ENCODE data around the gene STK32B. TPM values are rescaled to one million over a fixed set of nuclear protein-coding genes. Genes with fewer than 3 reads are reported as not detected.

Gene STK32B
- total RNA-seq, 1 experiment from 2014 or later, result 15.1 TPM

- no peaks in the 10 kb centered on the region for H3K36me3 ChIP-seq (ENCODE audit: insufficient read depth, low read length, poor library complexity, severe bottlenecking)
- no peak overlapping the region for H3K4me3 ChIP-seq (ENCODE audit: low read depth, low read length, poor library complexity, severe bottlenecking)
- BruUV-seq (replicated peaks), result no TSS peak
- H3K9me3 ChIP-seq (ENCODE audit: low read depth, low read length, poor library complexity, severe bottlenecking), result no peaks in the 10 kb centered on the region
- H3K27me3 ChIP-seq (replicated peaks; ENCODE audit: insufficient read depth, low read depth, low read length, poor library complexity), result no peaks in the 10 kb centered on the region
- intact Hi-C loops (cut with micrococcal nuclease; ENCODE audit: unreplicated experiment), result no loop called here
- no peaks in the 10 kb centered on the region for H3K4me1 ChIP-seq (ENCODE audit: insufficient read depth, low read length, poor library complexity, severe bottlenecking)
- TF ChIP-seq CTCF (conservative IDR thresholded peaks at IDR 0.05; ENCODE audit: low read depth, low read length) (no peak), EZH2 (IDR thresholded peaks at IDR 0.05; ENCODE audit: borderline replicate concordance, low read depth, low read length, poor library complexity, severe bottlenecking) (no peak)
- DNase-seq (ENCODE audit: low spot score), result no peak
- no peak overlapping the region for H3K27ac ChIP-seq (ENCODE audit: low read depth, low read length, poor library complexity, severe bottlenecking)
- CTCF ChIA-PET, result no interaction called here
- POLR2A ChIA-PET (ENCODE audit: low non-redundant PET), result no interaction called here
These were observed 134.3 kb downstream of the STK32B start for GRCh38 chr4:5185551-5185950.

- Histone ChIP-seq H3K9me3 (ENCODE audit: low read depth, low read length, poor library complexity, severe bottlenecking) (no peaks in the 10 kb centered on the region), H3K27ac (ENCODE audit: low read depth, low read length, poor library complexity, severe bottlenecking) (no peak overlapping the region), H3K4me1 (ENCODE audit: insufficient read depth, low read length, poor library complexity, severe bottlenecking) (no peaks in the 10 kb centered on the region), H3K36me3 (ENCODE audit: insufficient read depth, low read length, poor library complexity, severe bottlenecking) (no peaks in the 10 kb centered on the region), H3K4me3 (ENCODE audit: low read depth, low read length, poor library complexity, severe bottlenecking) (no peak overlapping the region), H3K27me3 (replicated peaks; ENCODE audit: insufficient read depth, low read depth, low read length, poor library complexity) (no peaks in the 10 kb centered on the region)
- CTCF ChIA-PET, result no interaction called here
- POLR2A ChIA-PET (ENCODE audit: low non-redundant PET), result no interaction called here
- DNase-seq (ENCODE audit: low spot score), result no peak
- TF ChIP-seq EZH2 (IDR thresholded peaks at IDR 0.05; ENCODE audit: borderline replicate concordance, low read depth, low read length, poor library complexity, severe bottlenecking) (no peak), CTCF (conservative IDR thresholded peaks at IDR 0.05; ENCODE audit: low read depth, low read length) (no peak)
- intact Hi-C loops (cut with micrococcal nuclease; ENCODE audit: unreplicated experiment), result no loop called here
- no TSS peak for BruUV-seq (replicated peaks)
These were observed 135.2 kb downstream of the STK32B start for GRCh38 chr4:5186271-5187064.

- DNase-seq (ENCODE audit: low spot score), result no peak
- H3K4me1 ChIP-seq (ENCODE audit: insufficient read depth, low read length, poor library complexity, severe bottlenecking), result no peaks in the 10 kb centered on the region
These were observed 136.8 kb downstream of the STK32B start for GRCh38 chr4:5188130-5188529.

More at GRCh38 chr4:5188130-5188529, 136.8 kb downstream of the STK32B start:
- TF ChIP-seq CTCF (conservative IDR thresholded peaks at IDR 0.05; ENCODE audit: low read depth, low read length), result no peak
- no peak for TF ChIP-seq EZH2 (IDR thresholded peaks at IDR 0.05; ENCODE audit: borderline replicate concordance, low read depth, low read length, poor library complexity, severe bottlenecking)
- no peaks in the 10 kb centered on the region for H3K27me3 ChIP-seq (replicated peaks; ENCODE audit: insufficient read depth, low read depth, low read length, poor library complexity)
- ChIA-PET POLR2A (ENCODE audit: low non-redundant PET) (no interaction called here), CTCF (no interaction called here)
- intact Hi-C loops (cut with micrococcal nuclease; ENCODE audit: unreplicated experiment), result no loop called here
- H3K36me3 ChIP-seq (ENCODE audit: insufficient read depth, low read length, poor library complexity, severe bottlenecking), result no peaks in the 10 kb centered on the region
- H3K9me3 ChIP-seq (ENCODE audit: low read depth, low read length, poor library complexity, severe bottlenecking), result no peaks in the 10 kb centered on the region
- BruUV-seq (replicated peaks), result no TSS peak
- H3K4me3 ChIP-seq (ENCODE audit: low read depth, low read length, poor library complexity, severe bottlenecking), result no peak overlapping the region
- no peak overlapping the region for H3K27ac ChIP-seq (ENCODE audit: low read depth, low read length, poor library complexity, severe bottlenecking)

All from A673 (cell line).